ENCODE measurements around the gene USP37.

USP37 gene

GRCh38 chr2:218568190-218569037 is at the start of gene USP37, which contains the start of gene CNOT9:
Gene USP37, minus strand, starts transcription at chr2:218568351. Its CDS starts 9,698 bp downstream, at chr2:218558653.
Gene CNOT9, plus strand, starts transcription at chr2:218568839. Its CDS starts 116 bp downstream, at chr2:218568955.
- peak; percentile 98 to 99 for DNase-seq (ENCODE audit: low read depth in 2 of 2)
- peak within 1 kb of the TSS; percentile 82 to 83 for H3K4me3 ChIP-seq (replicated peaks in 1 of 2; ENCODE audit: low read depth in 2 of 2, low read length in 2 of 2)
- TF ChIP-seq CTCF (IDR thresholded peaks at IDR 0.05; ENCODE audit: low read depth, low read length), result no peak

GRCh38 chr2:218615868-218616315 is 47.7 kb upstream of the USP37 start:
- no peak for DNase-seq (ENCODE audit: low read depth in 2 of 2)
- no peak overlapping the region for H3K4me3 ChIP-seq (replicated peaks in 1 of 2; ENCODE audit: low read depth in 2 of 2, low read length in 2 of 2)
- TF ChIP-seq CTCF (IDR thresholded peaks at IDR 0.05; ENCODE audit: low read depth, low read length), result no peak

GRCh38 chr2:218607436-218608115 is 39.4 kb upstream of the USP37 start, which contains the start of gene PLCD4:
Gene PLCD4, plus strand, starts transcription at chr2:218607899. Its CDS starts 7,841 bp downstream, at chr2:218615740.
- peak; percentile 75 to 86 for DNase-seq (ENCODE audit: low read depth in 2 of 2)
- peak within 1 kb of the TSS; percentile 35 to 37 for H3K4me3 ChIP-seq (replicated peaks in 1 of 2; ENCODE audit: low read depth in 2 of 2, low read length in 2 of 2)
- peak; percentile 31 for TF ChIP-seq CTCF (IDR thresholded peaks at IDR 0.05; ENCODE audit: low read depth, low read length)

GRCh38 chr2:218605432-218605831 is 37.3 kb upstream of the USP37 start:
- H3K4me3 ChIP-seq (replicated peaks in 1 of 2; ENCODE audit: low read depth in 2 of 2, low read length in 2 of 2), result no peak overlapping the region
- peak in 1 of 2 donors; percentile 66 for DNase-seq (ENCODE audit: low read depth in 2 of 2)
- TF ChIP-seq CTCF (IDR thresholded peaks at IDR 0.05; ENCODE audit: low read depth, low read length), result no peak

- H3K4me3 ChIP-seq (replicated peaks in 1 of 2; ENCODE audit: low read depth in 2 of 2, low read length in 2 of 2), result no peak overlapping the region
- no peak for TF ChIP-seq CTCF (IDR thresholded peaks at IDR 0.05; ENCODE audit: low read depth, low read length)
- DNase-seq (ENCODE audit: low read depth in 2 of 2), result no peak
Observed at GRCh38 chr2:218585541-218585940, 17.4 kb upstream of the USP37 start.

- DNase-seq (ENCODE audit: low read depth in 2 of 2), result no peak
- no peak overlapping the region for H3K4me3 ChIP-seq (replicated peaks in 1 of 2; ENCODE audit: low read depth in 2 of 2, low read length in 2 of 2)
- TF ChIP-seq CTCF (IDR thresholded peaks at IDR 0.05; ENCODE audit: low read depth, low read length), result no peak
Observed at GRCh38 chr2:218583983-218584850, 16.1 kb upstream of the USP37 start.
